WTC11 (cell line): ENCODE data around the gene GABRR2.

Experiments used
- NFYB ChIP-seq: sonication (generic); formaldehyde crosslinking; conservative IDR thresholded peaks from 2 replicates; pipeline ENCODE4 v1.8.0; 2022; ENCODE audit warnings: low read depth, missing genetic modification reagents
- TCF7 ChIP-seq: sonication (generic); formaldehyde crosslinking; IDR thresholded peaks from 2 replicates; pipeline ENCODE4 v1.8.0; 2022; ENCODE audit warnings: mild to moderate bottlenecking, low read depth, missing genetic modification reagents, moderate library complexity
- TEAD1 ChIP-seq: sonication (generic); formaldehyde crosslinking; IDR thresholded peaks from 2 replicates; pipeline ENCODE4 v1.8.0; 2022; ENCODE audit warnings: mild to moderate bottlenecking, missing genetic modification reagents
- ZNF232 ChIP-seq: sonication (generic); formaldehyde crosslinking; IDR thresholded peaks from 2 replicates; pipeline ENCODE4 v1.8.0; 2022; ENCODE audit warnings: mild to moderate bottlenecking, missing genetic modification reagents
- ZSCAN18 ChIP-seq: fragments of 250-450 bp; sonication (Bioruptor Pico); IDR thresholded peaks from 2 replicates; pipeline ENCODE4 v2.1.2; 2022; ENCODE audit warnings: mild to moderate bottlenecking, moderate library complexity
- TF ChIP-seq, protein P1 (sequence below): fragments of 200-600 bp; IDR thresholded peaks from 2 replicates; pipeline ENCODE4 v1.8.0; 2022; ENCODE audit warnings: antibody characterized with exemption
- TF ChIP-seq, protein P2 (sequence below): sonication (generic); formaldehyde crosslinking; IDR thresholded peaks from 2 replicates; pipeline ENCODE4 v1.8.1; 2022; ENCODE audit warnings: low read depth, mild to moderate bottlenecking, moderate library complexity, missing genetic modification reagents, borderline replicate concordance

DNA sequence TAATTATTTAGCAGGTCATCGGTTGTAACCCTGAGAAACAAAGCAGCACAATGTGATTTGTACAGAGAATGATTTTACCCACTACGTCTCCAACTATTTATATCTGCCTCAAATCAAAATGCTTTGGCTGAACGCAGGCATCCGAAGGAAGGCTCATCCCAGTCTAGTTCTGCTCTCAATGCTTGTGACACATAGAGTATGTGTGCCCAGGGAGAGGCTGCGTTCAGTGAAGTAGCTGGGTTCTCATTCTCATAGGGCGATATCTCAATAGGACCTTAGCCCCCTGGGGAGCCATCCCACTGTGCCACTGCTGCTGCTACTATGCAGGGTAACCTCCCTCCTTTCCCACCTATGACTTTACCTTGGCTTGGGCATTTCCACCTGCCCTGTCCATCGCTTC lies 407 bp downstream of the GABRR2 start:
- no peak for TF ChIP-seq TCF7 (CRISPR knock-in tag)
- no peak for TF ChIP-seq ZNF232 (CRISPR knock-in tag)
- TF ChIP-seq, protein P1, sequence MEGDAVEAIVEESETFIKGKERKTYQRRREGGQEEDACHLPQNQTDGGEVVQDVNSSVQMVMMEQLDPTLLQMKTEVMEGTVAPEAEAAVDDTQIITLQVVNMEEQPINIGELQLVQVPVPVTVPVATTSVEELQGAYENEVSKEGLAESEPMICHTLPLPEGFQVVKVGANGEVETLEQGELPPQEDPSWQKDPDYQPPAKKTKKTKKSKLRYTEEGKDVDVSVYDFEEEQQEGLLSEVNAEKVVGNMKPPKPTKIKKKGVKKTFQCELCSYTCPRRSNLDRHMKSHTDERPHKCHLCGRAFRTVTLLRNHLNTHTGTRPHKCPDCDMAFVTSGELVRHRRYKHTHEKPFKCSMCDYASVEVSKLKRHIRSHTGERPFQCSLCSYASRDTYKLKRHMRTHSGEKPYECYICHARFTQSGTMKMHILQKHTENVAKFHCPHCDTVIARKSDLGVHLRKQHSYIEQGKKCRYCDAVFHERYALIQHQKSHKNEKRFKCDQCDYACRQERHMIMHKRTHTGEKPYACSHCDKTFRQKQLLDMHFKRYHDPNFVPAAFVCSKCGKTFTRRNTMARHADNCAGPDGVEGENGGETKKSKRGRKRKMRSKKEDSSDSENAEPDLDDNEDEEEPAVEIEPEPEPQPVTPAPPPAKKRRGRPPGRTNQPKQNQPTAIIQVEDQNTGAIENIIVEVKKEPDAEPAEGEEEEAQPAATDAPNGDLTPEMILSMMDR = no peak
- no peak for TF ChIP-seq TEAD1 (CRISPR knock-in tag)
- TF ChIP-seq, protein P2, sequence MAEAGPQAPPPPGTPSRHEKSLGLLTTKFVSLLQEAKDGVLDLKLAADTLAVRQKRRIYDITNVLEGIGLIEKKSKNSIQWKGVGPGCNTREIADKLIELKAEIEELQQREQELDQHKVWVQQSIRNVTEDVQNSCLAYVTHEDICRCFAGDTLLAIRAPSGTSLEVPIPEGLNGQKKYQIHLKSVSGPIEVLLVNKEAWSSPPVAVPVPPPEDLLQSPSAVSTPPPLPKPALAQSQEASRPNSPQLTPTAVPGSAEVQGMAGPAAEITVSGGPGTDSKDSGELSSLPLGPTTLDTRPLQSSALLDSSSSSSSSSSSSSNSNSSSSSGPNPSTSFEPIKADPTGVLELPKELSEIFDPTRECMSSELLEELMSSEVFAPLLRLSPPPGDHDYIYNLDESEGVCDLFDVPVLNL = no peak
- no peak for TF ChIP-seq ZSCAN18 (CRISPR knock-in tag)
- TF ChIP-seq NFYB (CRISPR knock-in tag) = no peak
